Testis (tissue), 2 donors: Measurements from ENCODE around the gene LCN10.
"Not testable (repeated sequence)": the region's sequence is repeated elsewhere in the genome, so short reads cannot be mapped to it uniquely, and the experiment has no call there.

Experiments used
- CTCF ChIP-seq, 3 experiments: fragments of 450-650 bp in 2 of 3; fragments of 200-600 bp in 1 of 3; sonication (generic) in 1 of 3; IDR thresholded peaks; one replicate each; pipeline ENCODE4 v1.5.1; 2016 to 2019; ENCODE audit warnings: antibody characterized with exemption in 3 of 3, mild to moderate bottlenecking in 2 of 3, moderate library complexity in 1 of 3
- POLR2A ChIP-seq: fragments of 450-650 bp; IDR thresholded peaks from one replicate; pipeline ENCODE4 v1.6.1; 2017; ENCODE audit warnings: antibody characterized with exemption, mild to moderate bottlenecking, moderate library complexity

DNA sequence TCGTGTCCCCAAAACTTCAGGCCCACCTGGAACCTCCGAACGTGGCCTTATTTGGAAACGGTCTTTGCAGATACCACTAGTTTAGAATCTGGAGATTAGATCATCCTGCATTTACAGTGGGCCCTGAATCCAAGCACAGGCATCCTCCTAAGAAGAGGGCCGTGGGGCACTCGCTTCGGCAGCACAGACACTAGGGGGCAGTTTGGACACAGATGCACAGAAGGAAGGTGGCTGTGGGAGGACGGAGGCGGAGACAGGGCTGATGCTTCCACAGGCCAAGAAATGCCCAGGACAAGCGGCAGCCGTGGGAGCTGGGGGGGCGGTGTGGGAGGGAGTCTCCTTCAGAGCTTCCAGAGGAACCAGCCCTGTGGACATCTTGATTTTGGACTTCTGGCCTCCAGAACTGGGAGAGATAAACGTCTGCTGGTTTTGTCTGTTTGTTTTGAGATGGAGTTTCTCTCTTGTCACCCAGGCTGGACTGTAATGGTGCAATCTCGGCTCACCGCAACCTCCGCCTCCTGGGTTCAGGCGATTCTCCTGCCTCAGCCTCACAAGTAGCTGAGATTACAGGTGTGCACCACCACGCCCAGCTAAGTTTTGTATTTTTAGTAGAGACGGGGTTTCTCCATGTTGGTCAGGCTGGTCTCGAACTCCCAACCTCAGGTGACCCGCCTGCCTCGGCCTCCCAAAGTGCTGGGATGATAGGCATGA lies 18.2 kb upstream of the LCN10 start:
- TF ChIP-seq CTCF (IDR thresholded peaks at IDR 0.05): peak in 2 of 3 experiments; percentile 44 to 54
- not testable (repeated sequence) for TF ChIP-seq POLR2A
